ENCODE data around the gene SORCS1.

The SORCS1 gene

GRCh38 chr10:106566873-106567272, 597.6 kb downstream of the SORCS1 start:
- DNase-seq = no peak

GRCh38 chr10:106565546-106565945, 599.0 kb downstream of the SORCS1 start:
- DNase-seq = no peak

DNA sequence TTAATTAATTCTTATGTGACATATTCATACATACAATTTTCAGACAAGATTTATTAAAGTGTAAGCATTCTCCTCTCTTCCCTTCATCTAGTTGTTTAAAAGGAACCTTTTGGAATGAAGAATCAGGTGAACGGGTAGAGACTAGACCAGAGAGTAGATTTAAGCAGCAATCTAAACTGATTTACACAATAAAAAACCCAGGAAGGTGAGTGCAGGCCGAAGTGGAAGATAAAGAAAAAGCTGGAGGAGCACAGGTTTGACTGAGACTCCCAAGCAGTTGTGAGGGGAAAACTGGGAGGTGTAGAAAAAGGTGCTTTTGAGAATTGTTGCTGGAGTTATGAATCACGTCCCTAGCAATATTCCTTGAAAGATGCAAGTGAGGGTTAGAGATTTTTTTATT, 601.1 kb downstream of the SORCS1 start:
- DNase-seq = no peak

DNA sequence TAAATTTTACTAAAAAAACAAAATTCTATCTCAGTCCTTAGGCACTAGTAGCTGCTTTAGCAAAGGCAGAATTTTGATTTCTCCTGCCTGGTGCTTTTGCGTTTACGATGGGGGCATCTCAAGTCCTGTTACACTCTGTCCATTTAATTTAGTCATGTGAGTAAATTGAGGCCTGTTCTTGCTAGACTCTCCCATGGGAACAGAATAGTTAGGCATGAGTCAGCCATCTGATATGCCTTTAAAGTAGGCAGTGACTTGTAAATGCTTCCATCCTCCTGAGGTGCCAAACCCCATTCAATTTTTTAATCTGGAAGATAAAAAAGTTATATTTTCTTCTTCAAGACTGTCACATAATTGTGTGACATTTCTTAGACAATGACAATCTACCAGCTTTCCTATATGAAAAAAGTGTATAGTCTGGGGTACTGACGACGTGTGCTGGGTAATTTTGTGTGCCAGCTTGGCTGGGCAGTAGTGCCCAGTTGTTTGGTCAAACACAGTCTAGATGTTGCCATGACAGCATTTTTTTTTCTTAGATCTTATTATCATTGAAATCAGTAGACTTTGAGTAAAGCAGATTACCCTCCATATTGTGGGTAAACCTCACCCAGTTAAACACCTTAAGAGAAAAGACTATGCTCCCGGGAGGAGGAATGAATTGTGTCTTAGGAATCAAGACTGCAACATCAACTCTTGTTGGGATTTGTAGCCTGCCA, 603.4 kb downstream of the SORCS1 start:
- no peak for DNase-seq

- no peak for DNase-seq
Measured at GRCh38 chr10:106559442-106559841, 605.1 kb downstream of the SORCS1 start.

DNA sequence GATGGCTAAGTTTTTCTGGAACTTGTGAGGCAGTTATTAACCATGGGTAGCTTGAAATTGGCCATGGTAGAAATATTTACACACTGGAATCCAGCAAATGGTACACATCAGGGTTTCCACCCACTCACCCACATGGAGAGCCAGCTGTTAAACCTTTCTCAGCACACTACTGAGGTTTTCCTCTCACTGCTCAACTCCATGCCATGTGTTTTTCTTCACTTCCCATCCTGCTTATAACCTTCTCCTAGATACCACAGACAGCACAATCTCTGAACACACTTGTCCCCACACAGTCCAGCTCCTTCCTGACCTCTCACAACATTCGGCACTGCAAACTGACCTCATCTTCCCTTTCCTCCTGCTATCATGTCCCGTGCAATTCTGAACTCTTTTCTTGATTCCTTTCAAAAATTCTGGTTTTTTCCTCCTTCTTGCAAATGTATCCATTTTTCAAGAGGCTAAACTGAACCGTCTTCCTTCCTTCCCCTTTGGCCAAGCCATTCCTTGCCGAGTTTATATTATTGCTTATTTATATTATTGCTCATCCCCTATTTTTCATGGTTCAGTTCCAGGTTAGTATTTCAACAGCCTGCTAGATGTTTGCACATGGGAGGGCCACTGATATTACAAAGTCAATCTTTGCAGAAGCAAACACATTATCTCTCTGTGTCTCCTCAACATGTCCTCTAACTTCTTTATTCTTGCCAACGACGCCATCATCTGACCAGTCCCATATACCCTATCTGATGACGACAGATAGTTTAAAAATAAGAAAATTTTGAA, 606.4 kb downstream of the SORCS1 start:
- no peak for DNase-seq

DNA sequence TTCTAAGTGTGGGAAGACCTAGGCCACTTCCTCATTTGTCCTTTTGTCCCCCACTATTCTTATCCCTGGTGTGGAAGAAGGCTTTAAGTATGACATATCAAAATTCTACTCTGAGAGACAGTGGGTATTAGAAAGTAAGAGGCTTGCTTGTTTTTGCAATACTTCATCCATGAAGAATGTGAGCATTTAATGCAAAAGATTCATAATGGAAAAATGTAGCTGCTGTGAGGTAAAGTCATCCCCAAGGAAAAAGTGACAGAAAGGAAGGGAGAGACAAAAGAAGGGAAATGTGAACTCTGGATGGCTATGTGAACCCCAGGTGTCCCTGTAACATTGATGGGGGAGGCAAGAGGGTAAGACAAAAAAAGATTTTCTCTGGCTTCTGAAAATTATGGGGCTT, 607.5 kb downstream of the SORCS1 start:
- no peak for DNase-seq

DNA sequence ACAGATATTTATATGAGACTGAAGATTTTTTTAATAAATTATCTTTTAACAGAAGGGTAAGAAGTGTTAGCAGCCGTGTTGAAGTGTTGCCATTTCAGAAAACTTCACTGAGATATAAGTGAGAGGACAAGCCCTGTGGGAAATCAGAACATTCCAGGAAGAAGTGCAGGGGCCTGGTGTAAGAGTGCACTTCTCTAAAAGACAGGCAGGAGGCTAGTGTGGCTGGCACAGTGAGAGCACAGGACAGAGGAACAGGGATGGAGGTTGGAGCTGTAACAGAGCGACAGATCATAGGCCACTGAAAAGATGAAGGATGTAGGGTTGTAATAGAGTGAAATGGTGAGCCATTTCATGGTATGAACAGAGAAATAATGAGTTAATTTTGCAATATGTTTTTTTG, 608.9 kb downstream of the SORCS1 start:
- no peak for DNase-seq

- DNase-seq = no peak
Measured at GRCh38 chr10:106551501-106552062, 612.9 kb downstream of the SORCS1 start.

DNA sequence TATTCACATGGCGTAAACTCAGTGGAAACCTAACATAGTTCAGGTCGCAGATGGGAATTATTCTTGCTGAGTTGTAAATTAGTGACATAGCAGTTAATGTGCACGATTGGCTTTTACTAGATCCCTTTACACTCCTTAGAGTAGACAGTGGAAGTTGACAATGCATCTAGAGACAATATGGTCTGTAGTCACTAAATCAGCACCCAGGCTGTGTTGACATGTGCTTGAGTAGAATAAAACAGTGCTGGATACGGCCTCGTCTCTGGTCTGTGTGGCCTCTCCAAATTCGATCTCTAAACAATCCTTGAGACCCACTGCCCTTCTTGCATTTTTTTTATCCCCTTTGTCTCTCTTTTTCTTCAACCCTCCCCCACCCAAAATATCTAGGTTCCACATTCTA, 615.7 kb downstream of the SORCS1 start:
- no peak for DNase-seq

- no peak for DNase-seq
Measured at GRCh38 chr10:106547047-106547635, 617.4 kb downstream of the SORCS1 start.

DNA sequence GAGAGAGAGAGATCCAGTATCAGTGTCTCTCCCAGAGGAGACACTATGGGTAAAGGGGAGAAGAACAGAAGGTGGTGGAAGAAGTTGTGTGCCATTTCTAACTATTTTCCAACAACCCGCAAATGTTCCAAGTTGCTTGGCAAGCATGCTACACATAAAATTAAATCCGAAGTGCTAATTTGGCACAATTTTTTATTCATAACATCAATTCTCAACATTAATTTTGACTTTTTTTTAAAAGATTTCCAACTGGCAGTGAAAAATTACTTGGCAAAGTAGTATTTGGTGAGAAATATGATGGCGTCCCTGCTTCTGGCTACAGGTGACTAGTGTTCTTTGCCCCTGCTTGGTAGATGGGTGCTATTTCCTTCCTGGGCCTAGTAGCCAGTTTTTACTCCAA, 622.0 kb downstream of the SORCS1 start:
- DNase-seq = no peak

- no peak for DNase-seq
Measured at GRCh38 chr10:106540645-106541044, 623.9 kb downstream of the SORCS1 start.

- no peak for DNase-seq
Measured at GRCh38 chr10:106537866-106538265, 626.6 kb downstream of the SORCS1 start.

DNA sequence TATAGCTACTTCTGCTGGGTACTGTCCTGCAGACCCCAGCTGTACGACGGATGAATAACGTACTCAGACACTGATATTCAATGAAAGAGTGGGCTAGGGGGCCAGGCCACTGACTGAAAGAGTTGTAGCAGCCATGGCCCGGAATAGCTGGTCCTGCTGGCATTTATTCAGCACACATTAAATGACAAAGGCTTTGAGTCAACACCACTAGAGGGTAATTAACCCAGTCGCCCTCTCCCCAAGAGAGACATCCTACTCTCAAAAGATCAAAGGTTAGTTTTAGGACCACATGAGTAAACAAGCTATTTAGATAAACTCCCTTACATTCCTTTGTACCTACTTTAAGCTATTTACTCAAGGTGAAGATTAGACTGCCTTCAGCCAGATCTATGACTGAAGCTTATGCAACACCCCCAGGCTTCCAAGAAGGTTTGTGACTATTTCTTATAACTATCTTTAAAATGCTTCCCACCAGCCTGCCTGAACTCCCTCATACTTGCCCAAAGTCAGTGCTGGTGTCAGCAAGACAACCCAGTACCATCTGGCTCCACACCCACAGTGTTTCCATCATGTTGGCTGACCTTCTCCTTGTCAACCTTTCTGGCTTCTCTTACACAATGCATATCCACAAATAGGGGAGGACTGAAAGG, 629.1 kb downstream of the SORCS1 start:
- DNase-seq = no peak

DNA sequence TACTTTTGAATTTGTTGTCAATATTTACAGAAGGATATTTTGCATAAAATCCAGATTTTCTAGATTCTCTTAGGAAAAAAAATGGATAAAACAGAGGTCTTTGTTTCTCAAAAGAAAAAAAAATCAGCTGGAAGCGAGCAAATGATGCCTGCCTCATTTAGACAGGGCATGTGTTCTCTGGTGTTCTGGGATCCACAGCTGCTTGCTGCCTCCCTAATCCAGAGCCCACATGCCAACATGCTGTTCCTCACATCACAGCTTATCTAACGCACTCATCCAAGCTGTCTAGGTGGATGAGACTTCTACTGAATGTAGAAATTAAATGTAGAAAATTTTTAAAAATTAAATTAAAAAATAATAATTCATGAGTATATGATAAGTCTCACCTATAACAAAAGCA, 630.1 kb downstream of the SORCS1 start:
- no peak for DNase-seq

- no peak for DNase-seq
Measured at GRCh38 chr10:106528702-106529101, 635.8 kb downstream of the SORCS1 start.

DNA sequence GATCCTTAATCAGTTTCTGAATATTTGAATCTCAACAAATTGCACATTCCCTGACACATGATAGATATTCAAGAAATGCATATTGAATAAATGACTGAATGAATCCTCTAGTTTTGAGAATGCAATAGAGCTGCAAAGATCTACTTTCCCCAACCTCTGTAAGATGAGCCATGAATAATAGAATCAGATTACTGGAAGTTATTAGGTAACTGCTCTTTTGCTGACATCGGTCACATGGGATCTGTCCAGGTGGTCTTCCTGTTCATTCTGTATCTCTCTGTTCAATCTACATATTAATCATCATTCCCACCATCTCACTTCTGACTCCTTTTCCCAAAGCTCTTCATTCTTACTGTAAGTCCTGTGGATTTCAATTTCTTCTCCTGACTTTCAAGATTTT, 638.7 kb downstream of the SORCS1 start:
- no peak for DNase-seq

All from NCI-H2227 treated with DMSO at 0.1 percent for 48 hours (cell line).